ENCODE data around the gene HMGCL. TPM values are rescaled to one million over a fixed set of nuclear protein-coding genes. Genes with fewer than 3 reads are reported as not detected.
"Not testable (repeated sequence)": the region's sequence is repeated elsewhere in the genome, so short reads cannot be mapped to it uniquely, and the experiment has no call there.

HMGCL gene
- total RNA-seq, 1 donor from 2014 or later: 46.6 TPM

- Histone ChIP-seq H3K36me3 (ENCODE audit: control insufficient read depth, insufficient read depth, low read length) (peaks cover 32% of the 10 kb centered on the region), H3K4me3 (ENCODE audit: low read depth, low read length) (peak overlapping the region; percentile 95), H3K27me3 (ENCODE audit: control insufficient read depth, insufficient read depth, low read length) (no peaks in the 10 kb centered on the region)
- peak; percentile 10 for TF ChIP-seq CTCF (IDR thresholded peaks at IDR 0.05; ENCODE audit: insufficient read depth, low read length, severe bottlenecking)
- DNase-seq (ENCODE audit: low read depth) (no peak), FAIRE-seq (no peak)
Measured at GRCh38 chr1:23798662-23799142, 26.5 kb downstream of the HMGCL start.

GRCh38 chr1:23797478-23798448 lies 27.5 kb downstream of the HMGCL start:
- H3K4me3 ChIP-seq (ENCODE audit: low read depth, low read length): no peak overlapping the region
- DNase-seq (ENCODE audit: low read depth) (no peak), FAIRE-seq (no peak)
- H3K36me3 ChIP-seq (ENCODE audit: control insufficient read depth, insufficient read depth, low read length): peaks cover 39% of the 10 kb centered on the region
- no peaks in the 10 kb centered on the region for H3K27me3 ChIP-seq (ENCODE audit: control insufficient read depth, insufficient read depth, low read length)
- TF ChIP-seq CTCF (IDR thresholded peaks at IDR 0.05; ENCODE audit: insufficient read depth, low read length, severe bottlenecking): no peak

DNA sequence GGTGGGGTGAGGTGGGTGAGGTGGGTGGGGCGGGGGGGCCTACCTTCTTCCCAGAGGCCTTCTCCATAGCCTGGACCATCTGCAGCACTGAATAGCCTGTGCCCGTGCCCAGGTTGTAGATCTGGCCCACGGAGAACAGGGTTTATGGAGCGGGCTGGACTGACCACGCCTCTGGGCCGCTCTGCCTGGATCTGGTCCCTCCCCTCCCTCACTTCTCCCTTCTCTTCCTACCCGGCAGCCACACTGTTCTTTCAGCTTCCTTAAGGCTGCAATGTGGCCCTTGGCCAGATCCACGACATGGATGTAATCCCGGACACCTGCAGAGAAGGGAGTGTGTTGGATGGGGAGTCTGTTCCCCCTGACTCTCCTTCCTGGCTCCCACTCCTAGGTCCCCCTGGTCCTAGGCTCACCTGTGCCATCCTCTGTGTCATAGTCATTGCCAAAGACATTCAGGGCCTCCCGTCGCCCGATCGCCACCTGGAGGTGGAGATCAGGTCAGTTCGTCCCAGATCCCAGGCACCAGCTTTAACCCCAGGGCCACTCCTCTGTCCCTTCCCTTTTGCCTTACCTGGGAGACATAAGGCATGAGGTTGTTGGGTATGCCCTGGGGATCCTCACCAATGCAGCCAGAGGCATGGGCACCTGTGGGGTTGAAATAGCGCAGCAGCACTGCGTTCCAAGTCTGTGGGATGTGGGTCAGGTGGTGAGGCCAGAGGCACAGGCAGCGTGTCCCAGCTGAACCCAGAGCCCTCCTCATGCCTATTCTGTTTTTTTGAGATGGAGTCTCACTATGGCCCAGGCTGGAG lies 28.6 kb downstream of the HMGCL start:
- FAIRE-seq (no peak), DNase-seq (ENCODE audit: low read depth) (no peak)
- TF ChIP-seq CTCF (IDR thresholded peaks at IDR 0.05; ENCODE audit: insufficient read depth, low read length, severe bottlenecking): peak; percentile 44
- no peak overlapping the region for H3K4me3 ChIP-seq (ENCODE audit: low read depth, low read length)
- no peaks in the 10 kb centered on the region for H3K27me3 ChIP-seq (ENCODE audit: control insufficient read depth, insufficient read depth, low read length)
- H3K36me3 ChIP-seq (ENCODE audit: control insufficient read depth, insufficient read depth, low read length): peaks cover 40% of the 10 kb centered on the region

GRCh38 chr1:23795676-23796465 lies 29.4 kb downstream of the HMGCL start:
- H3K27me3 ChIP-seq (ENCODE audit: control insufficient read depth, insufficient read depth, low read length): no peaks in the 10 kb centered on the region
- DNase-seq (ENCODE audit: low read depth): no peak
- TF ChIP-seq CTCF (IDR thresholded peaks at IDR 0.05; ENCODE audit: insufficient read depth, low read length, severe bottlenecking): no peak
- H3K4me3 ChIP-seq (ENCODE audit: low read depth, low read length): no peak overlapping the region
- H3K36me3 ChIP-seq (ENCODE audit: control insufficient read depth, insufficient read depth, low read length): peaks cover 40% of the 10 kb centered on the region
- FAIRE-seq: no peak

DNA sequence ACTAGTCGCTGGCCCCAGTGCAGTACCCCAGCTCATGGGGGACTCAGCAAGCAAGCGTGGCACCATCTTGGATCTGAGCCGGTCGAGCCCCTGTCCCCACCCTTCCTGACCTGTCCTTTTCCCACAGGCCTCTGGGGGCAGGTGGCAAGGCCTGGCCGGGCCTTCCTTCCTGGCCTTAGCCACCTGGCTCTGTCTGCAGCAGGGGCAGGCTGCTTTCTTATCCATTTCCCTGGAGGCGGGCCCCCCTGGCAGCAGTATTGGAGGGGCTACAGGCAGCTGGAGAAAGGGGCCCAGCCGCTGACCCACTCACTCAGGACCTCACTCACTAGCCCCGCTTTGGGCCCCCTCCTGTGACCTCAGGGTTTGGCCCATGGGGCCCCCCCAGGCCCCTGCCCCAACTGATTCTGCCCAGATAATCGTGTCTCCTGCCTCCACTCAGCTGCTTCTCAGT lies 30.5 kb downstream of the HMGCL start:
- H3K27me3 ChIP-seq (ENCODE audit: control insufficient read depth, insufficient read depth, low read length); DNase-seq (ENCODE audit: low read depth); H3K4me3 ChIP-seq (ENCODE audit: low read depth, low read length); FAIRE-seq: not testable (repeated sequence)
- peaks cover 40% of the 10 kb centered on the region for H3K36me3 ChIP-seq (ENCODE audit: control insufficient read depth, insufficient read depth, low read length)
